ENCODE results near the gene PMIS2. TPM values are rescaled to one million over a fixed set of nuclear protein-coding genes. Genes with fewer than 3 reads are reported as not detected.

PMIS2 gene
- total RNA-seq = not detected in 2 replicates
- long read RNA-seq = 0 reads

- Mint-ChIP-seq H3K4me1 (ENCODE audit: low read depth) (no peaks in the 10 kb centered on the region), H3K36me3 (ENCODE audit: insufficient read depth) (no peaks in the 10 kb centered on the region), H3K27ac (no peak within 1 kb of the TSS), H3K27me3 (peaks cover 42% of the 10 kb centered on the region), H3K4me3 (ENCODE audit: low read depth) (no peak within 1 kb of the TSS), H3K9me3 (ENCODE audit: low read depth) (no peaks in the 10 kb centered on the region)
- no peak for DNase-seq (ENCODE audit: low spot score, unreplicated experiment)
- TF ChIP-seq CTCF (IDR thresholded peaks at IDR 0.05; ENCODE audit: unreplicated experiment) = no peak
Measured at GRCh38 chr19:35585848-35586247, at the start of gene PMIS2. Gene PMIS2 (plus strand): TSS chr19:35586173. CDS start chr19:35586260, 87 bp downstream.

- Mint-ChIP-seq H3K9me3 (ENCODE audit: low read depth) (no peaks in the 10 kb centered on the region), H3K27ac (no peak overlapping the region), H3K36me3 (ENCODE audit: insufficient read depth) (peaks cover 2% of the 10 kb centered on the region), H3K4me3 (ENCODE audit: low read depth) (no peak overlapping the region), H3K4me1 (ENCODE audit: low read depth) (peaks cover 1% of the 10 kb centered on the region), H3K27me3 (no peaks in the 10 kb centered on the region)
- DNase-seq (ENCODE audit: low spot score, unreplicated experiment) = no peak
- TF ChIP-seq CTCF (IDR thresholded peaks at IDR 0.05; ENCODE audit: unreplicated experiment) = no peak
Measured at GRCh38 chr19:35539314-35539713, 46.7 kb upstream of the PMIS2 start.

- no peak for DNase-seq (ENCODE audit: low spot score, unreplicated experiment)
- TF ChIP-seq CTCF (IDR thresholded peaks at IDR 0.05; ENCODE audit: unreplicated experiment) = no peak
- no peaks in the 10 kb centered on the region for H3K27me3 Mint-ChIP-seq
- H3K27ac Mint-ChIP-seq = no peak overlapping the region
- no peak overlapping the region for H3K4me3 Mint-ChIP-seq (ENCODE audit: low read depth)
- peaks cover 7% of the 10 kb centered on the region for H3K4me1 Mint-ChIP-seq (ENCODE audit: low read depth)
- no peaks in the 10 kb centered on the region for H3K9me3 Mint-ChIP-seq (ENCODE audit: low read depth)
- peaks cover 2% of the 10 kb centered on the region for H3K36me3 Mint-ChIP-seq (ENCODE audit: insufficient read depth)
Measured at GRCh38 chr19:35539850-35540249, 46.1 kb upstream of the PMIS2 start.

- Mint-ChIP-seq H3K27me3 (no peaks in the 10 kb centered on the region), H3K9me3 (ENCODE audit: low read depth) (no peaks in the 10 kb centered on the region), H3K4me1 (ENCODE audit: low read depth) (peaks cover 7% of the 10 kb centered on the region), H3K4me3 (ENCODE audit: low read depth) (no peak overlapping the region), H3K27ac (no peak overlapping the region), H3K36me3 (ENCODE audit: insufficient read depth) (peaks cover 2% of the 10 kb centered on the region)
- TF ChIP-seq CTCF (IDR thresholded peaks at IDR 0.05; ENCODE audit: unreplicated experiment) = no peak
- DNase-seq (ENCODE audit: low spot score, unreplicated experiment) = no peak
Measured at GRCh38 chr19:35540356-35540927, 45.5 kb upstream of the PMIS2 start.

- peaks cover 14% of the 10 kb centered on the region for H3K4me1 Mint-ChIP-seq (ENCODE audit: low read depth)
- H3K4me3 Mint-ChIP-seq (ENCODE audit: low read depth) = no peak overlapping the region
Measured at GRCh38 chr19:35542209-35542608, 43.8 kb upstream of the PMIS2 start.

More at GRCh38 chr19:35542209-35542608, 43.8 kb upstream of the PMIS2 start:
- TF ChIP-seq CTCF (IDR thresholded peaks at IDR 0.05; ENCODE audit: unreplicated experiment) = no peak
- no peak overlapping the region for H3K27ac Mint-ChIP-seq
- H3K27me3 Mint-ChIP-seq = no peaks in the 10 kb centered on the region
- H3K9me3 Mint-ChIP-seq (ENCODE audit: low read depth) = no peaks in the 10 kb centered on the region
- DNase-seq (ENCODE audit: low spot score, unreplicated experiment) = no peak
- peaks cover 2% of the 10 kb centered on the region for H3K36me3 Mint-ChIP-seq (ENCODE audit: insufficient read depth)

All from progenitor cell of endocrine pancreas (in vitro differentiated cells).